Epithelial cell of proximal tubule (primary cell): ENCODE data around the gene RABIF. TPM values are rescaled to one million over a fixed set of nuclear protein-coding genes. Genes with fewer than 3 reads are reported as not detected.
"Not testable (repeated sequence)": the region's sequence is repeated elsewhere in the genome, so short reads cannot be mapped to it uniquely, and the experiment has no call there.

Experiments
- DNase-seq: peaks from one replicate; pipeline ENCODE4 v3.0.0-alpha.2; 2011; ENCODE audit warnings: low read depth
- H3K4me3 ChIP-seq: 2 replicates; pipeline ENCODE4 v1.5.1; 2011; ENCODE audit warnings: low read depth, mild to moderate bottlenecking, low read length
- total RNA-seq: library from RNA; depleted of rRNA; stranded (reverse); fragments of >200 nt; gene quantifications from 2 replicates; pipeline ENCODE4 v1.2.3, GENCODE V29; 2015
- TF ChIP-seq, protein P1 (sequence below): conservative IDR thresholded peaks from 2 replicates; pipeline ENCODE4 v1.5.1; 2012; ENCODE audit warnings: low read depth, mild to moderate bottlenecking, low read length

RABIF gene
- total RNA-seq, 1 donor from 2014 or later: 9.2 TPM

DNA sequence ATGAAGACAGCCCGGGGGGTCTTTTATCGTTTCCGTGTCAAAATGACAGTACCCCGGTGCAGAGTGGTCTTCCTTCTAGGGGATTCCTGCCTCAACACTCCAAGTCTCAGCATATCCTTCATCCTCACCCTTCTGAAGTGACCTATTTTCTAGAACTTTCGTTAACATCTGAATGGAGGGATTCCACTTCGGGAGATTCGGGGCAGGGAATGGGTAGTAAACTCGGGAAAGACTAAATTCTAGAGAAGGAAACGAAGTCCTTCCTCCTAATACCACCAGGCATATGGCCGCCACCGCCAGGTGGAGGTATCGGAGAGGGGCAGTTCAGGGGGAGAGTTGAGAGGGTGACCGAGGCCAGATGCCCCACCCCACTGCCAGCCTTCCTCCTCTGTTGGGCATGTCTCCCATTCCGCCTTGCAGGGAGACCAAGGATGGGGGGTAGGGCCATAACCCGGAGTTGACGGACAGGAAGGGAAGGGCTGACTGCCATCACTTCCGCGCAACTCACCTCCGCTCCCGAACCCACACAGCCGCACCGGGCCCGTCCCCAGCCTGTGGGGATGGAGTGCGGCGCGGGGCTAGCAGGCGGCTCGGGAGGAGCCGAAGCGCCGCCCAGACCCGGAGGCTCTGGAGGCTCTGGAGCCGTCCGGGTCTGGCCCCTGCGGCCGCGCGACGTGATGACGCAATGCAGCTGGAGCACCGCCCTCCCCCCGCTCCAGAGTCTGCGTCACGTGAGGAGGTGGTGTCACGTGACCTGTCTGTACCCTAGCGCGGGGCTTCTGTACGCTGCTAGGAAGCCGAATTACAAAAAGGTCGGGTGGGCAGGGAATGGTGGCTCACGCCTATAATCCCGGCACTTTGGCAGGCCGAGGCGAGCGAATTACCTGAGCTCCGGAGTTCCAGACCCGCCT is 37.9 kb upstream of the RABIF start, which contains the start of gene KLHL12:
KLHL12 (minus strand) TSS at position 654 of the 911 bp plus-strand sequence. CDS start 2,072 bp downstream, outside the sequence.
- H3K4me3 ChIP-seq: peak within 1 kb of the TSS; percentile 90
- TF ChIP-seq, protein P1, sequence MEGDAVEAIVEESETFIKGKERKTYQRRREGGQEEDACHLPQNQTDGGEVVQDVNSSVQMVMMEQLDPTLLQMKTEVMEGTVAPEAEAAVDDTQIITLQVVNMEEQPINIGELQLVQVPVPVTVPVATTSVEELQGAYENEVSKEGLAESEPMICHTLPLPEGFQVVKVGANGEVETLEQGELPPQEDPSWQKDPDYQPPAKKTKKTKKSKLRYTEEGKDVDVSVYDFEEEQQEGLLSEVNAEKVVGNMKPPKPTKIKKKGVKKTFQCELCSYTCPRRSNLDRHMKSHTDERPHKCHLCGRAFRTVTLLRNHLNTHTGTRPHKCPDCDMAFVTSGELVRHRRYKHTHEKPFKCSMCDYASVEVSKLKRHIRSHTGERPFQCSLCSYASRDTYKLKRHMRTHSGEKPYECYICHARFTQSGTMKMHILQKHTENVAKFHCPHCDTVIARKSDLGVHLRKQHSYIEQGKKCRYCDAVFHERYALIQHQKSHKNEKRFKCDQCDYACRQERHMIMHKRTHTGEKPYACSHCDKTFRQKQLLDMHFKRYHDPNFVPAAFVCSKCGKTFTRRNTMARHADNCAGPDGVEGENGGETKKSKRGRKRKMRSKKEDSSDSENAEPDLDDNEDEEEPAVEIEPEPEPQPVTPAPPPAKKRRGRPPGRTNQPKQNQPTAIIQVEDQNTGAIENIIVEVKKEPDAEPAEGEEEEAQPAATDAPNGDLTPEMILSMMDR: peak; percentile 74
- DNase-seq: peak; percentile 57

DNA sequence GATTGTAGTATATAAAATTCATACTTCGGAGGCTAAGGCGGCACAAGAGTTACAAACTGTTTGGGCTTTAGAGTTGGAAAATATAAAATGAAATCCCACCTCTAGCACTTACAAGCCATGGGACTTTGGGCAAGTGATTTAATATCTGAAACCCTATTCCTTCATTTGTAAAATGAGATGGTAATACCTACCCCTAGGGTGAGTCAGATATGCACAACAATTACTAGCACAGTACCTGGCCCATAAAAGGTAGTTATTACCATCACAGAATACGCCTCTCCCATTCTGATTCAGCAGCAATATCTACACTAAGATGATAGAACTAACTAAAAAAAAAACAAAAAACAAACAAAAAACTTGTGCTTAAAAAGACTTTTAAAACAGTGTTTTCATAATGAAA is 34.6 kb upstream of the RABIF start:
- TF ChIP-seq, protein P1: no peak
- H3K4me3 ChIP-seq: no peak overlapping the region
- DNase-seq: no peak

DNA sequence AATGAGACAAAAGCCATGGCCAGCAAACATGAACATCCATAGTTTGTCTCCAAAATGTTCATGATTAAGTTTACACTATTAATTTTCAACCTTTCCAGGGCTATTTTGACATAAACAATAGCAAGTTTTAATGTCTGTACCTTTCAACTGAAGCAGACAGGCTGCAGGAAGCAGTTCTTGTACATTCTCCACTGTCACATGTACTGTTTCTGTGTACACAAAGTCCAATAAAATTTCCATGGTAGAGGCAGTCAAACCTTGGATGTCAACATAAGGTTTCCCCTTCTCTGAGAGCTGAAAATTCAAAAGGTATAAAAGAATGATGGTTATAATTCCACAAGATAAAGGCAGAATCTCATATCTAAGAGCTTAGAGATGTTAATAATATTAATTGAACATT is 30.7 kb upstream of the RABIF start:
- DNase-seq: no peak
- no peak overlapping the region for H3K4me3 ChIP-seq
- TF ChIP-seq, protein P1: no peak

DNA sequence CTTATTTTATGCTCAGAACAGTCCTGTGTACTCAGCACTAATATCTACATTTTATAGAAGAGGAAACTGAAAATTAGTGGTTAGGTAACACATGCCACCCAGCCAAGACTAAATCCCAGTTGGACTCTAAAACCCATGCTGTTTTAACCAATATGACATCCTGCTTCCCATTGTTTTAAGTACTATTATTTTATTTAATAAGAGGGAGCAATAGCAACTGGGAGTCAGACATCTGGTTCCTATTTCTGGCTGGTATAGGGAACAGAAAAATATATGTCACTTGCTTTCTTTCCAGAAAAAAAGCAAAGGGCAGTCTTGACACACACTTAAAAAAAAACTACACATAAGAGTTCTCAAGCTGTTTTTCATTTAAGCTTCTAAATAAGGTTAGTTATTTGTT is 26.2 kb upstream of the RABIF start:
- no peak for DNase-seq
- TF ChIP-seq, protein P1: no peak
- no peak overlapping the region for H3K4me3 ChIP-seq

DNA sequence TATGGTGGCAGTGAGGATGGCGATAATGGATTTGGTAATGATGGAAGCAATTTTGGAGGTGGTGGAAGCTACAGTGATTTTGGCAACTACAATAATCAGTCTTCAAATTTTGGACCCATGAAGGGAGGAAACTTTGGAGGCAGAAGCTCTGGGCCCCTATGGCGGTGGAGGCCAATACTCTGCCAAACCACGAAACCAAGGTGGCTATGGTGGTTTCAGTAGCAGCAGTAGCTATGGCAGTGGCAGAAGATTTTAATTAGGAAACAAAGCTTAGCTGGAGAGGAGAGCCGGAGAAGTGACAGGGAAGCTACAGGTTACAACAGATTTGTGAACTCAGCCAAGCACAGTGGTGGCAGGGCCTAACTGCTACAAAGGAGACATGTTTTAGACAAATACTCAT is 23.5 kb upstream of the RABIF start:
- H3K4me3 ChIP-seq, DNase-seq: not testable (repeated sequence)

DNA sequence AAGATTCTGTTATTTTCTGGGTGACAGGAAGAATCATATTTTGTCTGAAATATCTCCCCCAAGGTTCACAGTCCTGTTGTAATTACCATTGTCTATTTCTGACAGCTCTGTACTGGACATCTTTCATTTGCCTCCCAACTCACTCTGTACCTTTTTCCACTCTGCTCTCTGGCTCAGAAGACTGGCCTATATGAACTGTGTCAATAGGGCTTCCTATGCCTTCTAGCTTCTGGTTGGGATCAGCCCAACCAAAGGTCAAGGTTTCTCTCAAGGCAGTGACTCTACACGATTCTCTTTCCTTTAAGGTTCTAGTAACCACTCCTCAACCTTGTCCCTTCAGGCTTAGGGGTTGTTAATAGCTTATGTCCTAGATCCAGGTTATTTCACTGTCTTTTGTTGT is 20.5 kb upstream of the RABIF start:
- TF ChIP-seq, protein P1: no peak
- no peak for DNase-seq
- H3K4me3 ChIP-seq: no peak overlapping the region

DNA sequence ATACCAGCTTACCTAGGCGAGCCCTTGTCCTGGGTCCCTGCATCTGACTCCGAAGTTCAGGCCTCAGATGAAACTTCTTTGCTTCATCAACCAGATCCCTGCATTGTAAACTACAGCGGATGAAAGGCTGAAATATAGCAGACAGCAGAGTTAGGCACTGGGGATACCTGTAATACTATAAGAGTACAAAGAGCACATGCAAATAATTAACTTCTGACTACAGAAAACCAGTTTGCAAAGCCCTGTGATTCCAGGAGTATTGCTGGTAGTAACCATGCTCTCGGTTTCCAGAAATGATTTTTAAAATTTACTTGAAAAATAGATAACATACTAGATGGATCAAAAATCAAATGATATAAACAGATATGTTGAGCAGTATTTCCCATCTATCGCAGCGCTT is 20.0 kb upstream of the RABIF start:
- no peak for DNase-seq
- TF ChIP-seq, protein P1: no peak
- no peak overlapping the region for H3K4me3 ChIP-seq
